GM18909 (cell line): ENCODE results near the gene DGKK.
"Not testable (repeated sequence)": the region's sequence is repeated elsewhere in the genome, so short reads cannot be mapped to it uniquely, and the experiment has no call there.

Source experiments
- ATAC-seq: cut with Tn5 transposase; IDR thresholded peaks from one replicate; pipeline ENCODE4 v1.9.1; 2021; ENCODE audit warnings: mild to moderate bottlenecking; ENCODE audit not compliant: unreplicated experiment, poor library complexity

The DGKK gene

DNA sequence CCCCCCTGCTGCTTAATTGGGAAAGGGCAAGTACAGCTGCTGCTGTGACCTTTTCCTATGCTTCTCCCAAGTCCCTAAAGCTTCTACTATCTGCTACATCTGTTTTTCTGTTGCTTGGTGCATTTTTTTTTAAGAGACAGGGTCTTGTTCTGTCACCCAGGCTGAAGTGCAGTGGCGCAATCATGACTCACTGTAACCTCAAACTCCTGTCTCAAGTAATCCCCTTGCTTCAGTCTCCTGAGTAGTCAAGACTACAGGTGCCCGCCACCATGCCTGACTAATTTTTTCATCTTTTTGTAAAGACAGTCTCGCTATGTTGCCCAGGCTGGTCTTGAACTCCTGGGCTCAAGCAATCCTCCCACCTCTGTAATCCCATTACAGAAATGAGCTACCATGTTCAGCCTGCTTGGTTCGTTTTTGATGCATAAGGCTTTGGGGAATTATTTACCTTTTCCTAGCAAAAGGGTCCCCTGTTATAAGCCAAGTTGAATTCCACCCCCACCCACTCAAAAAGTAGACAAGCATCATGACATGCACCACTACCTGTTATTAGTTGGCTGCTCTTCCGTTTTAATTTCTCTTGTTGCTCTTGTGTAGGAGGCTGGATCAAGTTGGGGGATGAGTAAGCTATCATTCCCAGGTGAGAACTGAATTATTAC, 39.6 kb downstream of the DGKK start:
- ATAC-seq = no peak

DNA sequence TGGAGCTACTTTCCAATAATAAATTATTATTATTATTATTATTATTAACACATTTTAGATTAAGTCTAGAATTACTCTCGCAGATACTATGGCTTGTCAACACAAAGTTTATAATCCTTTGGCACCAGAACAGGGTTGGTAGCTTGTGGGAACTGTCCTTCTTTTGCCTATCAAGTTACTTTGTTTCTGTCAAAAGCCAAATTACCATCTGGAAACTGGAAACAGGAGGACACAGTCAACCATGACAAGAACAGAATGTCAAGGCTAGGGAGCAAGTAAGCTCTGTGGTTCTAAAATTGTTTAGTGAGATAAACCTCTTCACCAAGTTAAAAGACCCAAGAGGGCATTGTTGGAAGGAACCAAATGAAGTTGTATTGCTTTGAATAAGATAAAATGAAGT, 42.5 kb downstream of the DGKK start:
- ATAC-seq = no peak

DNA sequence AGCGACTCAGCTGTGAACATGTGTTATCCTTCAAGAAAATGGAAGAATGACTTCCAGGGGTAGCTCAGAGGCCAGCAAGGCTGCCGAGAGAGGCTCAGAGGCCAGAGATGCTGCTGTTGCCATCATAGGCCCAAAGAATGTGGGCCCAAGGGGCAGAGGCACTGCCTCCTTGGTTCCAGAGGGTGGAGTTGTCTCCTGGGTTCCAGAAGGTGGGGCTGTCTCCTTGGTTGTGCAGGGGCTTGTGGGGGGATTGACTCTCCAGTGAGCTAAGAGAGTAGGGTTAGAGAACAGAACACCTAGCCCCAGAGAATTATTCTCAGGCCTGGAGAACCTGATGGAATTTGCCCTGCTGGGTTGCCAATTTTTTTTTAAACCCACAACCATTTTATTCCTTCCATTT, 62.6 kb downstream of the DGKK start:
- no peak for ATAC-seq

GRCh38 chrX:50403903-50404302, 66.7 kb downstream of the DGKK start:
- ATAC-seq = no peak

DNA sequence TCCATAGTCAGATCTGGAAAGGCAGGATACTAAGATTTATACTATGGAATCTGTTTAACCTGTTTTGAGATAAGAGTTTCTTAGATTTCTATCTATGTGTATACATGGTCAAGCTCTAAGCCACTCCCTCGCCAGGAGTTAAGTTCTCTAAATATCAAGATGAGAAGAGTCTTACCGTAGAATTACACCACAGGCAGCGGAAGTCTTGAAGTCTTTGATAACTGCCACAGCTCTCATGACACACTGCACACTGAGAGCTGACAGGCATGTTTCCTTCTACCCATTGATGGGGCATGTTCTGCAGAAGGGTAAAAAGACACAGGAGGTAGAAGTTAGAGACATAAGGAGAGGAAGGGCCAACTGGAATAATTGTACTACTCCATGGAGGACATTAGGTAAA, 67.7 kb downstream of the DGKK start:
- no peak for ATAC-seq

- ATAC-seq = no peak
These were observed 76.7 kb downstream of the DGKK start for GRCh38 chrX:50393902-50394301.

GRCh38 chrX:50386520-50386919, 84.1 kb downstream of the DGKK start:
- no peak for ATAC-seq

DNA sequence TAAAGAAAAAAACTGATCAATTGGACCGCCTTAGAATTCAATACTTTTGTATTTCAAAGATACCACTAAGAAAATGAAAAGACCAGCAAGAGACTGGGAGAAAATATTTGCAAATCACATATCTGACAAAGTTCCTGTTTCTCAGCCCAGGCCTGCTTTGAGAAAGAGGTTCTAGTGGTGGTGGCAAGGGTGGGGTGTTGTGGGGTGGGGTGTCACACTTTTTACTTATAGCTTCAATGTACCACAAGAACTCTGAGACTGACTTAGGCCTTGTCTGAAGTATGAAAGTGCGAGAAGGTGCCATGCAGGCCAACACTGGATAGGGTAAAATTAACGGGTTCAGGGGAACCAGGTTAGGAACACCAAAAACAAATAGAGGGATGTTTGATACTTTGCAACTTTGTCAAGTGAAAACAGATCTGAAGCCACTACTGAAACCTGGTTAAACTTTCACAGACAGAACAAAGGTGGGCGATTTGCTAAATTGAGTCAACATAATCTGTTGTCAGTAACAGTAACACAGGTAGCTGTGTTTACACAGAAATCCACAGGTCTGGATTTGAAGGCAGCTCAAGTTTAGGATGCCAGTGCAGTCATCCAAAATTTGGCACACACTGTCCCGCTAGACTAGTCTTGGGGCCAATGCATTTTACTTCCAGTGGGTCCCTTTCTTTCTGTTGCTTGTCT, 88.8 kb downstream of the DGKK start:
- ATAC-seq = no peak

DNA sequence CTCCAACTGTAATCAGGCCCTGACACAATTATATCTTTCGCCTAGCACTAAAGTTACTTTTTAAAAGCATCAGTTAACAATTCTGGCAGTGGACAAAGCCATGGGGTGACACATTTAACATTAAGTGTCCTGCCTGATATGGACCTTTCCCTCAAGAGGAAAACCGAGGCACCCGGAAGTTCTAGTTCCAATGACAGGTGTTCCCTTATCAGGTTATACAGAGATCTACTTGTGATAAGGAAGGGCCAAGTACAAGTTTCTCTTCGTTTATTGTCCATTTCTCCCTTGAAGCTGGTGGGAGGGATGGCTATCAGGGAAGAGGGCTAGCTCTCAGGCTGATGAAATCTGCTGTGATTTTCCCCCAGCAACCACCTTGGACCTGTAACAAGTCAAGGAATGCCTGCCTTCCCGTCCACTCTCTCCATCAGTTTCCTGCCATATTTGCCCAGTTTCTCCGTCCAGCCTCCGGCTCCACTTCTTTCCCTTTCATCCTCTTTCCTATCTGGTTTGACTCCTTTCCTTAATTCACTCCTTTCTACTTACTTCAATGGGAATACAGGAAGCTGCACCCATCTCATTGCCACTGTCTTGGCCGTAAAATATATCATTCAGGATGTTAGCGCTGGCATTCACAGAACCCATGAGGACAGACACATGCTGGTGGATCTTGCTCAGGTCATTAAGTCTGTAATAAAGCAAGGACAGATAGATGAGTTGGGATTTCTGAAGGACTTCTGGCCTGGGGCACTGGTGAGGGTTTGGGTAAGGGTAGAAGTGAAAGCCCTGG, 95.0 kb downstream of the DGKK start:
- no peak for ATAC-seq

DNA sequence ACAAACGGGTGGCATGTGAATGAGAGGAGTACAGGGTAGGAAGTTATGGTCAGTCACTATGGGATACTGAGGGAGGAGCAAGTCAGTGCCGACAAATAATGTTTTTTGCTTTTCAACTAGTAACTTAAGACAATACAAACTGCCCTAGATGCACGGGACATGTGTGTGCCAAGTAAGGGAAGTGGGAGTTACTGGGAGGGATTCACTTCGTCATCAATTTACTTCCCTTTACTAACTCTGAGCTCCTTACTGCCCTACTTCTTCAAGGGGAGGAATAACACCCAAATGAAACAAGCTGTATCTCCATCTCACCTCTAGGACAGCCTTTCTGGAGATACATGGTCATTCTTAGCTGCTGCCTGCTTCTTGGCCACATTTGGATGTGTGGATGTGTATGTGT, 97.7 kb downstream of the DGKK start:
- no peak for ATAC-seq

DNA sequence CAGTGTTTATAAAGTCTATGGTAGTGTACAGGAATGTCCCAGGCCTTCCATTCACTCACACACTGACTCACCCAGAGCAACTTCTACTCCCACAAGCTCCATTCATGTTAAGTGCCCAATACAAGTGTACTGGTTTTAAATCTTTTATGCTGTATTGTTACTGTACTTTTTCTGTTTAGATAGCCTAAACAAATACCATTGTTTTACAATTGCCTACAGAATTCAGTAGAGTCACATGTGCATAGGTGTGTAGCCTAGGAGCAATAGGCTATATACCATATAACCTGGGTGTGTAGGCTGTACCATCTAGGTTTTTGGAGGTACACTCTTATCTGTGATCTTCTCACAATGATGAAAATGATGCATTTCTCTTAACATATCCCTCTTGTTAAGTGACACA, 126.7 kb downstream of the DGKK start:
- ATAC-seq = no peak

DNA sequence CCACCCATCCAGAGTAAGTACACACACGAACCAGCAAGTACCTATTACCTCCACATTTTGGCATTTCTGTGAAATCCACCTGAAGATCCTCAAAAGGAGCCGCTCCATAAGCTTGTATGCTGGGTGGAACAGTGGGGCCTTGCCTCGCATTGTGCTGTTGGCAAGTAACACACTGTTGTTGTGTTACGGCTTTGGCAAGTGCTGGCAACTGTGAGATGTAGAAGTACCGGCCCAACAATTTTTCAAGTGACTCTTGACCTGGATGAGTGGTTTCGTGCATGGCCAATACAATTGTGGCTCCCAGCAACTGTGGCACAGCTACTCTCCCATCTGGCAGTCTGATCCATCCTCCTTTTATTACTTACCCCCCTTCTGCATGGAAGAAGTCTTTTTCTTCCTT, 137.3 kb downstream of the DGKK start:
- ATAC-seq = no peak

- ATAC-seq = not testable (repeated sequence)
These were observed 138.0 kb downstream of the DGKK start for GRCh38 chrX:50332668-50333067.

DNA sequence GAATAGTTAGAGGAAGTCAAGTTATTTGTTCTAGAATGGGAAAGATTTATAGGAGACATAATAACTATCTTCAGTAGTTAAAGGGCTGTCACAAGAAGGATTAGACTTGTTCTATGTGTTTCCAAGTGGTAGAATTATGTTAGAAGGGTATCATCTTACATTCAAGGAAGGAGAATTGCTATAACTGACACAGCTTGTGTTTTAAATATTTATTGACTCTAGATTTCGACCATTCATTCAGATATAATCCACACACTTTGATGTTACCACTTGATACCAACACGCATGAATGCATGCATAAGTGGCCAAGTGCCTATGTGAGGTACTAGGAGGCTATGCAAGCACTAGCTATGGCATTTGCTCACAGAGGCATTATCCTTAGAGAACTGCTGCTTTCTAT, 143.4 kb downstream of the DGKK start:
- ATAC-seq = no peak
